Epithelial cell of proximal tubule (primary cell): ENCODE results near the gene CDK12. TPM values are rescaled to one million over a fixed set of nuclear protein-coding genes. Genes with fewer than 3 reads are reported as not detected.

Experiments
- DNase-seq: peaks from one replicate; pipeline ENCODE4 v3.0.0-alpha.2; 2011; ENCODE audit warnings: low read depth
- H3K4me3 ChIP-seq: 2 replicates; pipeline ENCODE4 v1.5.1; 2011; ENCODE audit warnings: low read depth, mild to moderate bottlenecking, low read length
- CTCF ChIP-seq: conservative IDR thresholded peaks from 2 replicates; pipeline ENCODE4 v1.5.1; 2012; ENCODE audit warnings: low read depth, mild to moderate bottlenecking, low read length
- total RNA-seq: library from RNA; depleted of rRNA; stranded (reverse); fragments of >200 nt; gene quantifications from 2 replicates; pipeline ENCODE4 v1.2.3, GENCODE V29; 2015

CDK12 gene
- total RNA-seq, 1 donor from 2014 or later, result 13.5 TPM

GRCh38 chr17:39573447-39574298, 112.4 kb downstream of the CDK12 start:
- peak overlapping the region; percentile 64 for H3K4me3 ChIP-seq
- no peak for TF ChIP-seq CTCF
- peak; percentile 3 for DNase-seq

GRCh38 chr17:39576187-39576586, 114.9 kb downstream of the CDK12 start:
- no peak for DNase-seq
- TF ChIP-seq CTCF, result peak; percentile 47
- H3K4me3 ChIP-seq, result no peak overlapping the region

GRCh38 chr17:39578272-39578671, 117.0 kb downstream of the CDK12 start:
- no peak for DNase-seq
- no peak overlapping the region for H3K4me3 ChIP-seq
- TF ChIP-seq CTCF, result no peak

- H3K4me3 ChIP-seq, result no peak overlapping the region
- no peak for TF ChIP-seq CTCF
- no peak for DNase-seq
Observed at GRCh38 chr17:39579318-39580081, 118.2 kb downstream of the CDK12 start.

GRCh38 chr17:39580082-39580468, 118.8 kb downstream of the CDK12 start:
- no peak for DNase-seq
- no peak for TF ChIP-seq CTCF
- H3K4me3 ChIP-seq, result no peak overlapping the region

- TF ChIP-seq CTCF, result no peak
- no peak for DNase-seq
Observed at GRCh38 chr17:39581071-39581758, 119.9 kb downstream of the CDK12 start.

More at GRCh38 chr17:39581071-39581758, 119.9 kb downstream of the CDK12 start:
- H3K4me3 ChIP-seq, result no peak overlapping the region
